Activated naive CD4-positive, alpha-beta T cell treated with anti-CD3 and anti-CD28 coated beads for 36 hours (primary cell): Measurements from ENCODE around the gene ETFA. TPM values are rescaled to one million over a fixed set of nuclear protein-coding genes. Genes with fewer than 3 reads are reported as not detected.
A peak's percentile ranks its signal among the peaks of the same experiment; 100 is the strongest.

ENCODE experiments used
- CTCF ChIA-PET: fragments of 350-600 bp; sonication (Branson Sonifier 250); formaldehyde crosslinking; loops from one replicate; lab custom pipeline; 2021; ENCODE audit warnings: antibody characterized with exemption; lab: Charles Lee
- DNase-seq: peaks from one replicate; pipeline ENCODE4 v3.0.0-alpha.2; 2020
- H3K27ac Mint-ChIP-seq: one replicate; pipeline ENCODE4 v1.8.0; 2021; ENCODE audit warnings: mild to moderate bottlenecking, mixed read lengths
- H3K27me3 Mint-ChIP-seq: one replicate; pipeline ENCODE4 v1.8.0; 2021; ENCODE audit warnings: low read depth, mixed read lengths
- H3K36me3 Mint-ChIP-seq: one replicate; pipeline ENCODE4 v1.8.0; 2021; ENCODE audit warnings: low read depth, mixed read lengths
- H3K4me1 Mint-ChIP-seq: one replicate; pipeline ENCODE4 v1.8.0; 2021; ENCODE audit warnings: low read depth, mixed read lengths
- H3K4me3 Mint-ChIP-seq: one replicate; pipeline ENCODE4 v1.8.0; 2021; ENCODE audit warnings: mild to moderate bottlenecking, moderate library complexity, mixed read lengths
- H3K9me3 Mint-ChIP-seq: one replicate; pipeline ENCODE4 v1.8.0; 2021; ENCODE audit warnings: mixed read lengths
- intact Hi-C: fragments of 100-400 bp; cut with micrococcal nuclease; formaldehyde crosslinking; loops from one replicate; pipeline ENCODE4 v1.15.1; 2023
- total RNA-seq, 2 experiments: library from RNA; stranded (reverse); gene quantifications; one replicate each; pipeline ENCODE4 v1.2.3, GENCODE V29; 2021

ETFA gene
- total RNA-seq, 2 experiments from 2014 or later: 158 to 166 TPM

- Mint-ChIP-seq H3K9me3 (no peaks in the 10 kb centered on the region), H3K27me3 (peaks cover 81% of the 10 kb centered on the region), H3K4me3 (peak overlapping the region; percentile 76), H3K4me1 (peaks cover 53% of the 10 kb centered on the region), H3K27ac (no peak overlapping the region), H3K36me3 (peaks cover 1% of the 10 kb centered on the region)
- intact Hi-C loops: loop anchor here (5.0 to 10.0 kb wide), 2 partner anchors 47 to 525 kb away; no protein-coding TSS in a partner anchor
- DNase-seq: no peak
- CTCF ChIA-PET: interaction anchor here (0.9 kb wide), 1 partner anchor 104 kb away, joined by 4 read pairs; no protein-coding TSS in a partner anchor
These were observed 28.3 kb upstream of the ETFA start for GRCh38 chr15:76339305-76340197.

GRCh38 chr15:76338486-76339304, 27.4 kb upstream of the ETFA start:
- DNase-seq: no peak
- CTCF ChIA-PET: no interaction called here
- intact Hi-C loops: loop anchor here (10.0 kb wide), 1 partner anchor 526 kb away; no protein-coding TSS in a partner anchor
- Mint-ChIP-seq H3K36me3 (peaks cover 1% of the 10 kb centered on the region), H3K27ac (no peak overlapping the region), H3K27me3 (peaks cover 80% of the 10 kb centered on the region), H3K4me1 (peaks cover 53% of the 10 kb centered on the region), H3K9me3 (no peaks in the 10 kb centered on the region), H3K4me3 (peak overlapping the region; percentile 32)

- peaks cover 50% of the 10 kb centered on the region for H3K4me1 Mint-ChIP-seq
- CTCF ChIA-PET: interaction anchor here (0.6 to 0.9 kb wide), 3 partner anchors 65 to 147 kb away, joined by 3 read pairs; no protein-coding TSS in a partner anchor
- H3K27me3 Mint-ChIP-seq: peaks cover 77% of the 10 kb centered on the region
- intact Hi-C loops: loop anchor here (2.0 to 10.0 kb wide), 3 partner anchors 27 to 527 kb away; partner anchors contain the start of gene ETFA
- peaks cover 1% of the 10 kb centered on the region for H3K36me3 Mint-ChIP-seq
- H3K9me3 Mint-ChIP-seq: no peaks in the 10 kb centered on the region
- H3K27ac Mint-ChIP-seq: no peak overlapping the region
- H3K4me3 Mint-ChIP-seq: peak overlapping the region; percentile 73
- peak; percentile 32 for DNase-seq
These were observed 26.6 kb upstream of the ETFA start for GRCh38 chr15:76337696-76338485.

- DNase-seq: no peak
- peak overlapping the region; percentile 73 for H3K4me3 Mint-ChIP-seq
- H3K4me1 Mint-ChIP-seq: peaks cover 49% of the 10 kb centered on the region
- peaks cover 80% of the 10 kb centered on the region for H3K27me3 Mint-ChIP-seq
- H3K27ac Mint-ChIP-seq: no peak overlapping the region
- no peaks in the 10 kb centered on the region for H3K9me3 Mint-ChIP-seq
- H3K36me3 Mint-ChIP-seq: peaks cover 1% of the 10 kb centered on the region
- CTCF ChIA-PET: interaction anchor here (0.6 to 0.9 kb wide), 3 partner anchors 65 to 146 kb away, joined by 3 read pairs; no protein-coding TSS in a partner anchor
- intact Hi-C loops: loop anchor here (2.0 to 10.0 kb wide), 3 partner anchors 26 to 528 kb away; partner anchors contain the start of gene ETFA
These were observed 25.9 kb upstream of the ETFA start for GRCh38 chr15:76337059-76337695.

- no peaks in the 10 kb centered on the region for H3K9me3 Mint-ChIP-seq
- peaks cover 1% of the 10 kb centered on the region for H3K36me3 Mint-ChIP-seq
- H3K4me1 Mint-ChIP-seq: peaks cover 42% of the 10 kb centered on the region
- H3K4me3 Mint-ChIP-seq: peak within 1 kb of the TSS; percentile 73
- intact Hi-C loops: loop anchor here (2.0 to 10.0 kb wide), 3 partner anchors 26 to 528 kb away; partner anchors contain the start of gene ETFA
- DNase-seq: peak; percentile 66
- H3K27ac Mint-ChIP-seq: no peak within 1 kb of the TSS
- H3K27me3 Mint-ChIP-seq: peaks cover 73% of the 10 kb centered on the region
- CTCF ChIA-PET: interaction anchor here (0.6 to 0.9 kb wide), 4 partner anchors 10 to 407 kb away, joined by 3 to 5 read pairs (median 4); no protein-coding TSS in a partner anchor
These were observed 25.2 kb upstream of the ETFA start, which contains the start of gene ISL2 for GRCh38 chr15:76336254-76337058. Gene ISL2, plus strand, starts transcription at chr15:76336773. Its CDS starts 111 bp downstream, at chr15:76336884.

GRCh38 chr15:76335307-76336253, 24.3 kb upstream of the ETFA start:
- CTCF ChIA-PET: interaction anchor here (0.6 to 0.9 kb wide), 4 partner anchors 11 to 406 kb away, joined by 3 to 5 read pairs (median 4); no protein-coding TSS in a partner anchor
- H3K36me3 Mint-ChIP-seq: peaks cover 1% of the 10 kb centered on the region
- DNase-seq: no peak
- peaks cover 38% of the 10 kb centered on the region for H3K4me1 Mint-ChIP-seq
- peak overlapping the region; percentile 73 for H3K4me3 Mint-ChIP-seq
- intact Hi-C loops: loop anchor here (2.0 to 10.0 kb wide), 3 partner anchors 25 to 529 kb away; partner anchors contain the start of gene ETFA
- no peaks in the 10 kb centered on the region for H3K9me3 Mint-ChIP-seq
- H3K27me3 Mint-ChIP-seq: peaks cover 73% of the 10 kb centered on the region
- H3K27ac Mint-ChIP-seq: no peak overlapping the region

- Mint-ChIP-seq H3K9me3 (no peaks in the 10 kb centered on the region), H3K27me3 (peaks cover 71% of the 10 kb centered on the region), H3K4me1 (peaks cover 33% of the 10 kb centered on the region), H3K36me3 (no peaks in the 10 kb centered on the region), H3K4me3 (peak overlapping the region; percentile 73), H3K27ac (no peak overlapping the region)
- CTCF ChIA-PET: interaction anchor here (0.7 to 1.5 kb wide), 3 partner anchors 9 to 149 kb away, joined by 3 to 4 read pairs (median 3); no protein-coding TSS in a partner anchor
- intact Hi-C loops: loop anchor here (10.0 kb wide), 1 partner anchor 530 kb away; no protein-coding TSS in a partner anchor
- no peak for DNase-seq
These were observed 23.4 kb upstream of the ETFA start for GRCh38 chr15:76334438-76335306.

- Mint-ChIP-seq H3K4me1 (peaks cover 29% of the 10 kb centered on the region), H3K9me3 (no peaks in the 10 kb centered on the region), H3K27ac (no peak overlapping the region), H3K27me3 (peaks cover 69% of the 10 kb centered on the region), H3K4me3 (no peak overlapping the region), H3K36me3 (no peaks in the 10 kb centered on the region)
- DNase-seq: no peak
- CTCF ChIA-PET: interaction anchor here (0.6 to 1.5 kb wide), 4 partner anchors 10 to 148 kb away, joined by 3 to 5 read pairs (median 4); no protein-coding TSS in a partner anchor
- intact Hi-C loops: loop anchor here (10.0 kb wide), 1 partner anchor 531 kb away; no protein-coding TSS in a partner anchor
These were observed 22.6 kb upstream of the ETFA start for GRCh38 chr15:76333720-76334437.
